ENCODE measurements around the gene CCDC106.

CCDC106 gene

GRCh38 chr19:55676383-55676782 is 28.4 kb downstream of the CCDC106 start:
- peak overlapping the region; percentile 80 for H3K27ac ChIP-seq
- no peak for TF ChIP-seq ZFX (IDR thresholded peaks at IDR 0.05)
- TF ChIP-seq, protein P1, sequence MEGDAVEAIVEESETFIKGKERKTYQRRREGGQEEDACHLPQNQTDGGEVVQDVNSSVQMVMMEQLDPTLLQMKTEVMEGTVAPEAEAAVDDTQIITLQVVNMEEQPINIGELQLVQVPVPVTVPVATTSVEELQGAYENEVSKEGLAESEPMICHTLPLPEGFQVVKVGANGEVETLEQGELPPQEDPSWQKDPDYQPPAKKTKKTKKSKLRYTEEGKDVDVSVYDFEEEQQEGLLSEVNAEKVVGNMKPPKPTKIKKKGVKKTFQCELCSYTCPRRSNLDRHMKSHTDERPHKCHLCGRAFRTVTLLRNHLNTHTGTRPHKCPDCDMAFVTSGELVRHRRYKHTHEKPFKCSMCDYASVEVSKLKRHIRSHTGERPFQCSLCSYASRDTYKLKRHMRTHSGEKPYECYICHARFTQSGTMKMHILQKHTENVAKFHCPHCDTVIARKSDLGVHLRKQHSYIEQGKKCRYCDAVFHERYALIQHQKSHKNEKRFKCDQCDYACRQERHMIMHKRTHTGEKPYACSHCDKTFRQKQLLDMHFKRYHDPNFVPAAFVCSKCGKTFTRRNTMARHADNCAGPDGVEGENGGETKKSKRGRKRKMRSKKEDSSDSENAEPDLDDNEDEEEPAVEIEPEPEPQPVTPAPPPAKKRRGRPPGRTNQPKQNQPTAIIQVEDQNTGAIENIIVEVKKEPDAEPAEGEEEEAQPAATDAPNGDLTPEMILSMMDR (conservative IDR thresholded peaks at IDR 0.05) = no peak; the same call in 1 of the 2 replicates

DNA sequence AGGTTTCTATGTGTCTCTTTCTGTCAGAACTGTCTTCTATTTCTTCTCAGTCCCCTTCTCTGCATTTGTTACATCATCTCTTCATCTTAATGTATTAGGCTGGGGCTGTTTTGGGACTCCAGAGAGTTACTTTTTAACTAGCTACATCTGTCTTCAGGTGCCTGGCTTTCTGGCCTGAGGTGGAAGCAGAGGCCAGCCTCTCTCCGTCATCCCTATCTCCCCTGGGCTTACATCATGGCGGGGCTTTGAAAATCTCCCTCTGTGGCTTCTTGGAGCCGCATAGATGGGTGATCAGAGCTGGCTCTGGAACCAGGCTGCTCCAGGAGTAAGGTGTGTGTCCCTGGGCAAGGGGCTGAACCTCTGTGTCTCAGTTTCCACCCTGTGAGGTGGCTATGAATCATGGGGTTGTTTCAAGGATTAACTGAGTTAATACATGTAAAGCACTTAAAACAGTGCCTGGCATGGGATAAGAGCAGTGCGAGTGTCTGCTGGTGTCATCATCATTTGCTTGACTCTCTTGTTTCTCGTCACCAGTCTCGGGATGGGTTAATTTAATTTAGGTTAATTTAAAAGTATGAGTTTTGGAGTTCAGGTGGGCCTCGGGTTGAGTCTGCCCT is 29.0 kb downstream of the CCDC106 start:
- peak overlapping the region; percentile 80 for H3K27ac ChIP-seq
- TF ChIP-seq ZFX (IDR thresholded peaks at IDR 0.05) = no peak
- TF ChIP-seq, protein P1 (conservative IDR thresholded peaks at IDR 0.05) = no peak

DNA sequence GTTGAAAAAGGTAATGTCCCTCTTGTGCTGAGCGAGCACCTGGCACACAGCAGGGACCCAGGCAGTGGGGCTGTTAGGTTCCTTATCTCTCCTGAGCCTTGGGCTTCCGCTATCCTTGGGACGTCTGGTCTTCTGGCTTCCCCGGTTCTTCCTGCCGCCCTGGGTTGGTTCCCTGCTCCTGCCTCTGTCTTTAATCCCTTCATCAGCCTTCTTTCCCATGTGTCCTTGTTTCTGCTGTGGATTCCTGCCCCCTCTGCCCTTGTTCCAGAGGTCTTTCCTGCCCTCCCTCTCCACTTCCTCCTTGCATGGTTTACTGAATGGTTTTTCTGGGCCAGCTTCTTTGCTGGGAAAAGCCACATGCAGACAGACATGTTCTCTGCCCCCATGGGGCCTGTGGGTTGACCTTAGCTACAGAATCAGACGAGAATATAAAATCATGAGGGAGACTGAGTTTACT is 29.6 kb downstream of the CCDC106 start:
- TF ChIP-seq, protein P1 (conservative IDR thresholded peaks at IDR 0.05) = no peak
- no peak for TF ChIP-seq ZFX (IDR thresholded peaks at IDR 0.05)
- H3K27ac ChIP-seq = peak overlapping the region; percentile 80

DNA sequence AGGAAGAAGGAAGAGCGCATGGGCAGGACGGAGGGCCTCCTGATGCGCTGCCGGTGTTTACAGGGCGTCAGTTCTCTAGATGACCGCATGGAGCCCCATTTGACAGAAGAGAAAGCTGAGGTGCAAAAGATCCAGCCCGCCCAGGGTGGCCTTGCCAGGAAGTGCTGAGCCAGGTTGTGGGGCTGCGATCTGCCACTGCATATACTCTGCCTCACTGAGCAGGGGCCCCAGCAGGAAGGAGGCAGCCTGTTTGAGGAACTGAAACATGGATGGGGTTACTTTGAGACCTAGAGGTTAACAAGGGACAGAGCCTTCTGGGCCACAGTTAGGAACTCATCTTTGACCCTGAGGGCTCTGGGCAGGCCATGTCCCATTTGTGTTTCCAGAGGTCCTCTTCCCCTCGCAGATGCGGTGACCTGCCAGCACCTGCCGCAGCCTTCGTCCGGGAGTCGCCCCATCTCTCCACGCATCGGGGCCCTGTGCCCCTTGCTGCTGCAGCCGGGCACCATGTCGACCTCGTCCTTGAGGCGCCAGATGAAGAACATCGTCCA is 30.2 kb downstream of the CCDC106 start:
- H3K27ac ChIP-seq = peak overlapping the region; percentile 80
- TF ChIP-seq, protein P1 (conservative IDR thresholded peaks at IDR 0.05) = no peak
- TF ChIP-seq ZFX (IDR thresholded peaks at IDR 0.05) = no peak

GRCh38 chr19:55679343-55680257 is 31.6 kb downstream of the CCDC106 start:
- TF ChIP-seq ZFX (IDR thresholded peaks at IDR 0.05) = no peak
- TF ChIP-seq, protein P1 (conservative IDR thresholded peaks at IDR 0.05) = no peak
- H3K27ac ChIP-seq = no peak overlapping the region

DNA sequence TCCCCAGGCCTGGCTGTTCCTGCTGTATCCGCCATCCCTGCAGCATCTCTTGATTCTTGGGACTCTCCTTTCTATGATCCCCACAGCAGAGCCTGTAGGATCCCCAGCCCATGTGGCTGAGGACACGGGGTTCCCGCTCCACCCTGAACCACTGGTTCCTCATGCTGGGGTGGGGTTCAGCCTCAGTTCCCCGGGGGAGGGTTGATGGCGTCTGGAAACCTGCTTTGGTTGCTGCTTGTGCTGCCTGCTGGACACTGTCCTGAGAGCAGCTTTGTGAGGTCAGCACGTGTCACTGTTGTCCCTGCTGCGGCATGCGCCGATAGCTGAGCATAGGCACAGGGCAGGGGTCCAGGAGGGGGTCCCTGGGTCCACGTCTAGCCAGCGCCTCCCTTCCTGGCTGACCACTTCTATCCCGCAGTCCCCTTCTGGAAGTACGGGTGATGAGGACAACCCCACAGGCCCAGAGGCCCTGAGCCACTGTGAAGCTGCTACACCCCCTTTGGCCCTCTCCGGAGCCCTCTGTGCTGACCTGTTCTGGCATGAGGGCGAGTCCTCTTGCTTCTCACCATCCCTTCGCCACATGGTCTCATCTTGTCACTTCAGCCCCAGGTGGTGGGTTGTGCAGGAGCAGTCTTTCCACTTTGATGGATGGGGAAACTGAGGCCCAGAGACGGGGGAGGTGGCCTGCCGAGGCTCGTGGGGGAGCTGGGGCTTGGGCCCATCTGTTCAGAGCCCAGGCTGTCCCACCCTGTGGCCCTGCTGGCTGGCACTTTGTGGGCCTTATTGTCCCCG is 32.5 kb downstream of the CCDC106 start:
- no peak for TF ChIP-seq ZFX (IDR thresholded peaks at IDR 0.05)
- TF ChIP-seq, protein P1 (conservative IDR thresholded peaks at IDR 0.05) = no peak
- no peak overlapping the region for H3K27ac ChIP-seq

Measured in C4-2B (cell line).